Vagina (tissue), 2 donors: ENCODE results near the gene USP53.

Source experiments
- POLR2A ChIP-seq, 2 donors: fragments of 450-650 bp; IDR thresholded peaks; one replicate each; pipeline ENCODE4 v1.6.1; 2017; ENCODE audit warnings: antibody characterized with exemption in 2 of 2, mild to moderate bottlenecking in 2 of 2, moderate library complexity in 2 of 2
- TF ChIP-seq, protein P1 (sequence below), 3 experiments: fragments of 450-650 bp in 2 of 3; fragments of 200-600 bp in 1 of 3; sonication (generic) in 1 of 3; IDR thresholded peaks; one replicate each; pipeline ENCODE4 v1.5.1; 2017 to 2019; ENCODE audit warnings: antibody characterized with exemption in 3 of 3, mild to moderate bottlenecking in 2 of 3, moderate library complexity in 2 of 3

DNA sequence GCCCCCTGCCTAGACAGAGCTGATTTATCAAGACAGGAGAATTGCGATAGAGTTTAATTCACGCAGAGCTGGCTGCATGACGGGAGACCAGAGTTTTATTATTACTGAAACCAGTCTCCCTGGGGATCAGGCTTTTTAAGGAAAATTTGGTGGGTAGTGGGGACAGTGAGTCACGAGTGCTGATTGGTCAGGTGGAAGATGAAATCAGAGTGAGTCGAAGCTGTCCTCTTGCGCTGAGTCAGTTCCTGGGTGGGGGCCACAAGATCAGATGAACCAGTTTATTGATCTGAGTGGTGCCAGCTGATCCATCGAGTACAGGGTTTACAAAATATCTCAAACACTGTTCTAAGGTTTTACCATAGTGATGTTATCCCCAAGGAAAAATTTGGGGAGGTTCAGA, 40.3 kb upstream of the USP53 start:
- TF ChIP-seq, protein P1, sequence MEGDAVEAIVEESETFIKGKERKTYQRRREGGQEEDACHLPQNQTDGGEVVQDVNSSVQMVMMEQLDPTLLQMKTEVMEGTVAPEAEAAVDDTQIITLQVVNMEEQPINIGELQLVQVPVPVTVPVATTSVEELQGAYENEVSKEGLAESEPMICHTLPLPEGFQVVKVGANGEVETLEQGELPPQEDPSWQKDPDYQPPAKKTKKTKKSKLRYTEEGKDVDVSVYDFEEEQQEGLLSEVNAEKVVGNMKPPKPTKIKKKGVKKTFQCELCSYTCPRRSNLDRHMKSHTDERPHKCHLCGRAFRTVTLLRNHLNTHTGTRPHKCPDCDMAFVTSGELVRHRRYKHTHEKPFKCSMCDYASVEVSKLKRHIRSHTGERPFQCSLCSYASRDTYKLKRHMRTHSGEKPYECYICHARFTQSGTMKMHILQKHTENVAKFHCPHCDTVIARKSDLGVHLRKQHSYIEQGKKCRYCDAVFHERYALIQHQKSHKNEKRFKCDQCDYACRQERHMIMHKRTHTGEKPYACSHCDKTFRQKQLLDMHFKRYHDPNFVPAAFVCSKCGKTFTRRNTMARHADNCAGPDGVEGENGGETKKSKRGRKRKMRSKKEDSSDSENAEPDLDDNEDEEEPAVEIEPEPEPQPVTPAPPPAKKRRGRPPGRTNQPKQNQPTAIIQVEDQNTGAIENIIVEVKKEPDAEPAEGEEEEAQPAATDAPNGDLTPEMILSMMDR (IDR thresholded peaks at IDR 0.05): no peak
- TF ChIP-seq POLR2A (IDR thresholded peaks at IDR 0.05): no peak
